ENCODE measurements around the gene AMZ1.

DNA sequence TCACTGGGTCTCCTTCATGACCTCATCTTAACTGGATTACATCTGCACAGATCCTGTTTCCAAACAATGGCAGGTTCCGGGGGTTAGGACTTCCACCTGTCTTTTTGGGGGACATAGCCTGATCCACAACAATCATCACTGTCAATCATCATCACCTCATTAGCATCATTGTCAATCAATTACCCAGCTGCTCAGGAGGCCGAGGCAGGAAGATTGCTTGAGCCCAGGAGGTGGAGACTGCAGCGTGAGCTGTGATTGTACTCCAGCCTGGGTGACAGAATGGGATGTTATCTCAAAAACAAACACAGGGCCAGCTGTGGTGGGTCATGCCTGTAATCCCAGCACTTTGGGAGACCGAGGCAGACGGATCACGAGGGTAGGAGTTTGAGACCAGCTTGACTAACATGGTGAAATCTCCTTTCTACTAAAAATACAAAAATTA, 18.7 kb downstream of the AMZ1 start:
- TF ChIP-seq, protein P1, sequence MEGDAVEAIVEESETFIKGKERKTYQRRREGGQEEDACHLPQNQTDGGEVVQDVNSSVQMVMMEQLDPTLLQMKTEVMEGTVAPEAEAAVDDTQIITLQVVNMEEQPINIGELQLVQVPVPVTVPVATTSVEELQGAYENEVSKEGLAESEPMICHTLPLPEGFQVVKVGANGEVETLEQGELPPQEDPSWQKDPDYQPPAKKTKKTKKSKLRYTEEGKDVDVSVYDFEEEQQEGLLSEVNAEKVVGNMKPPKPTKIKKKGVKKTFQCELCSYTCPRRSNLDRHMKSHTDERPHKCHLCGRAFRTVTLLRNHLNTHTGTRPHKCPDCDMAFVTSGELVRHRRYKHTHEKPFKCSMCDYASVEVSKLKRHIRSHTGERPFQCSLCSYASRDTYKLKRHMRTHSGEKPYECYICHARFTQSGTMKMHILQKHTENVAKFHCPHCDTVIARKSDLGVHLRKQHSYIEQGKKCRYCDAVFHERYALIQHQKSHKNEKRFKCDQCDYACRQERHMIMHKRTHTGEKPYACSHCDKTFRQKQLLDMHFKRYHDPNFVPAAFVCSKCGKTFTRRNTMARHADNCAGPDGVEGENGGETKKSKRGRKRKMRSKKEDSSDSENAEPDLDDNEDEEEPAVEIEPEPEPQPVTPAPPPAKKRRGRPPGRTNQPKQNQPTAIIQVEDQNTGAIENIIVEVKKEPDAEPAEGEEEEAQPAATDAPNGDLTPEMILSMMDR (IDR thresholded peaks at IDR 0.05; ENCODE audit: poor library complexity) = no peak
- TF ChIP-seq EZH2 (IDR thresholded peaks at IDR 0.05; ENCODE audit: borderline replicate concordance) = no peak

All from hepatocyte (in vitro differentiated cells).